ENCODE measurements around the gene SPAG7.

The SPAG7 gene

GRCh38 chr17:4971826-4972225, 4.2 kb upstream of the SPAG7 start:
- H3K36me3 ChIP-seq (ENCODE audit: control insufficient read depth, low read length), result peaks cover 57% of the 10 kb centered on the region
- H3F3A ChIP-seq (ENCODE audit: control insufficient read depth, insufficient read depth), result no peaks in the 10 kb centered on the region; the same call in 1 of the 2 replicates
- no peak overlapping the region for H3K27ac ChIP-seq (ENCODE audit: low read depth, low read length)

GRCh38 chr17:4970273-4970672, 2.7 kb upstream of the SPAG7 start:
- H3K9me3 ChIP-seq (ENCODE audit: control insufficient read depth, insufficient read depth, low read length), result no peaks in the 10 kb centered on the region
- H3K27ac ChIP-seq (ENCODE audit: low read depth, low read length), result no peak overlapping the region
- peaks cover 19% of the 10 kb centered on the region for H3K4me1 ChIP-seq (ENCODE audit: control insufficient read depth, low read length)

More at GRCh38 chr17:4971826-4972225, 4.2 kb upstream of the SPAG7 start:
- peaks cover 13% of the 10 kb centered on the region for H3K79me2 ChIP-seq (ENCODE audit: control insufficient read depth, low read length)
- no peaks in the 10 kb centered on the region for H3K9me3 ChIP-seq (ENCODE audit: control insufficient read depth, insufficient read depth, low read length)
- no peaks in the 10 kb centered on the region for H4K20me1 ChIP-seq (ENCODE audit: control insufficient read depth, insufficient read depth, low read depth, low read length)
- peaks cover 10% of the 10 kb centered on the region for H3K4me1 ChIP-seq (ENCODE audit: control insufficient read depth, low read length)
- H3K9me2 ChIP-seq (replicated peaks; ENCODE audit: control insufficient read depth, low read length), result no peaks in the 10 kb centered on the region
- no peak for TF ChIP-seq EZH2phosphoT487 (IDR thresholded peaks at IDR 0.05; ENCODE audit: borderline replicate concordance, low read length)
- no peak for TF ChIP-seq CTCF (IDR thresholded peaks at IDR 0.05; ENCODE audit: low read depth, low read length, poor library complexity, severe bottlenecking)
- no peaks in the 10 kb centered on the region for H3K27me3 ChIP-seq (ENCODE audit: control insufficient read depth, low read length)
- H3K4me2 ChIP-seq (ENCODE audit: low read length), result no peak overlapping the region
- no peak overlapping the region for H3K4me3 ChIP-seq (ENCODE audit: low read length)

GRCh38 chr17:4969551-4970173, 2.0 kb upstream of the SPAG7 start:
- no peak overlapping the region for H3K4me3 ChIP-seq (ENCODE audit: low read length)
- no peak overlapping the region for H3K4me2 ChIP-seq (ENCODE audit: low read length)
- no peaks in the 10 kb centered on the region for H3K9me2 ChIP-seq (replicated peaks; ENCODE audit: control insufficient read depth, low read length)
- TF ChIP-seq EZH2phosphoT487 (IDR thresholded peaks at IDR 0.05; ENCODE audit: borderline replicate concordance, low read length), result no peak
- no peak for TF ChIP-seq CTCF (IDR thresholded peaks at IDR 0.05; ENCODE audit: low read depth, low read length, poor library complexity, severe bottlenecking)
- H3K36me3 ChIP-seq (ENCODE audit: control insufficient read depth, low read length), result peaks cover 64% of the 10 kb centered on the region
- no peak overlapping the region for H3K27ac ChIP-seq (ENCODE audit: low read depth, low read length)
- H3K4me1 ChIP-seq (ENCODE audit: control insufficient read depth, low read length), result peaks cover 19% of the 10 kb centered on the region
- no peaks in the 10 kb centered on the region for H4K20me1 ChIP-seq (ENCODE audit: control insufficient read depth, insufficient read depth, low read depth, low read length)
- no peaks in the 10 kb centered on the region; the same call in 1 of the 2 replicates for H3F3A ChIP-seq (ENCODE audit: control insufficient read depth, insufficient read depth)
- peaks cover 29% of the 10 kb centered on the region for H3K79me2 ChIP-seq (ENCODE audit: control insufficient read depth, low read length)
- no peaks in the 10 kb centered on the region for H3K27me3 ChIP-seq (ENCODE audit: control insufficient read depth, low read length)
- no peaks in the 10 kb centered on the region for H3K9me3 ChIP-seq (ENCODE audit: control insufficient read depth, insufficient read depth, low read length)

More at GRCh38 chr17:4970273-4970672, 2.7 kb upstream of the SPAG7 start:
- Histone ChIP-seq H3K4me2 (ENCODE audit: low read length) (no peak overlapping the region), H3K9me2 (replicated peaks; ENCODE audit: control insufficient read depth, low read length) (no peaks in the 10 kb centered on the region), H3K27me3 (ENCODE audit: control insufficient read depth, low read length) (no peaks in the 10 kb centered on the region), H3F3A (ENCODE audit: control insufficient read depth, insufficient read depth) (no peaks in the 10 kb centered on the region; the same call in 1 of the 2 replicates), H4K20me1 (ENCODE audit: control insufficient read depth, insufficient read depth, low read depth, low read length) (no peaks in the 10 kb centered on the region), H3K4me3 (ENCODE audit: low read length) (no peak overlapping the region), H3K79me2 (ENCODE audit: control insufficient read depth, low read length) (peaks cover 27% of the 10 kb centered on the region), H3K36me3 (ENCODE audit: control insufficient read depth, low read length) (peaks cover 66% of the 10 kb centered on the region)
- TF ChIP-seq CTCF (IDR thresholded peaks at IDR 0.05; ENCODE audit: low read depth, low read length, poor library complexity, severe bottlenecking) (no peak), EZH2phosphoT487 (IDR thresholded peaks at IDR 0.05; ENCODE audit: borderline replicate concordance, low read length) (no peak)
